H1 (cell line): ENCODE measurements around the gene FRMD4A. TPM values are rescaled to one million over a fixed set of nuclear protein-coding genes. Genes with fewer than 3 reads are reported as not detected.

ENCODE experiments used
- POLR2A ChIP-seq, 2 experiments: IDR thresholded peaks; 1 replicate in 1 of 2; 2 replicates in 1 of 2; pipeline ENCODE4 v1.6.1; 2011; ENCODE audit warnings: low read depth in 2 of 2, low read length in 2 of 2, mild to moderate bottlenecking in 2 of 2; ENCODE audit errors: control extremely low read depth in 1 of 2
- SAP30 ChIP-seq: fragments of 300-600 bp; sonication (generic); IDR thresholded peaks from 2 replicates; pipeline ENCODE4 v1.7.1; 2012; ENCODE audit warnings: low read length, moderate library complexity, mild to moderate bottlenecking, inconsistent platforms; ENCODE audit not compliant: insufficient read depth, insufficient replicate concordance
- TAF1 ChIP-seq: IDR thresholded peaks from 2 replicates; pipeline ENCODE4 v1.6.1; 2011; ENCODE audit warnings: mild to moderate bottlenecking, low read depth, low read length
- TBP ChIP-seq: IDR thresholded peaks from 2 replicates; pipeline ENCODE4 v1.6.1; 2011; ENCODE audit warnings: low read depth, low read length, improper control_type of control experiment
- polyA plus RNA-seq, 7 experiments: library from polyadenylated mRNA; depleted of rRNA in 3 of 7; stranded (reverse) in 5 of 7; unstranded in 2 of 7; fragments of >200 nt in 5 of 7; fragments of 200-250 nt in 2 of 7; gene quantifications; 1 replicate in 5 of 7; 2 replicates in 1 of 7; 4 replicates in 1 of 7; pipeline versions ENCODE4 v1.2.1 to v1.2.3, GENCODE V29; 2011 to 2013; ENCODE audit warnings: missing spikeins in 2 of 7, mixed read lengths in 2 of 7
- total RNA-seq: library from RNA; stranded (reverse); fragmentation: NEBNext Ultra II Directional; extraction: Animal tissue kit (Norgen Biotek cat#: 25700); gene quantifications from 2 replicates; pipeline ENCODE4 v1.2.1, GENCODE V29; 2021
- TF ChIP-seq, protein P1 (sequence below): IDR thresholded peaks from 2 replicates; pipeline ENCODE4 v1.6.1; 2012; ENCODE audit warnings: inconsistent platforms

Gene FRMD4A
- total and polyA plus RNA-seq, 2 of the 8 experiments (the other 6 are each of a cell fraction or from before 2014, with no cell fraction given), result 38.6 to 39.6 TPM

- no peak for TF ChIP-seq SAP30
- TF ChIP-seq TBP, result no peak
- TF ChIP-seq POLR2A (IDR thresholded peaks at IDR 0.05; ENCODE audit: control extremely low read depth in 1 of 2, low read depth in 2 of 2, low read length in 2 of 2), result no peak
- TF ChIP-seq, protein P1, sequence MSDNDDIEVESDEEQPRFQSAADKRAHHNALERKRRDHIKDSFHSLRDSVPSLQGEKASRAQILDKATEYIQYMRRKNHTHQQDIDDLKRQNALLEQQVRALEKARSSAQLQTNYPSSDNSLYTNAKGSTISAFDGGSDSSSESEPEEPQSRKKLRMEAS, result no peak
- TF ChIP-seq TAF1, result no peak
- TF ChIP-seq, all 59 proteins: peak for 0
Measured at GRCh38 chr10:13792006-13792405, 538.7 kb downstream of the FRMD4A start (continued).
